Effector memory CD4-positive, alpha-beta T cell (primary cell): Measurements from ENCODE around the gene RRBP1.

ENCODE experiments used
- DNase-seq, 3 donors: peaks; one replicate each; pipeline ENCODE4 v3.0.0-alpha.2; 2020
- H3K27ac ChIP-seq: 2 replicates; pipeline ENCODE4 v1.7.0; 2013; ENCODE audit warnings: mild to moderate bottlenecking, low read length, moderate library complexity; ENCODE audit not compliant: insufficient read depth, poor library complexity, severe bottlenecking
- H3K27me3 ChIP-seq: replicated peaks from 2 replicates; pipeline ENCODE4 v1.7.0; 2013; ENCODE audit warnings: mild to moderate bottlenecking, low read length; ENCODE audit not compliant: insufficient read depth, control insufficient read depth, poor library complexity, severe bottlenecking
- H3K36me3 ChIP-seq: 2 replicates; pipeline ENCODE4 v1.7.0; 2013; ENCODE audit warnings: mild to moderate bottlenecking, low read length, moderate library complexity; ENCODE audit not compliant: control insufficient read depth, insufficient read depth
- H3K4me1 ChIP-seq: 2 replicates; pipeline ENCODE4 v1.7.0; 2013; ENCODE audit warnings: low read length, mild to moderate bottlenecking; ENCODE audit not compliant: control insufficient read depth, insufficient read depth, poor library complexity, severe bottlenecking
- H3K4me3 ChIP-seq: 2 replicates; pipeline ENCODE4 v1.7.0; 2013; ENCODE audit warnings: low read length, low read depth, mild to moderate bottlenecking; ENCODE audit not compliant: insufficient read depth, poor library complexity, severe bottlenecking
- H3K9me3 ChIP-seq: 2 replicates; pipeline ENCODE4 v1.7.0; 2013; ENCODE audit warnings: mild to moderate bottlenecking, low read length, moderate library complexity; ENCODE audit not compliant: control insufficient read depth
- total RNA-seq, 3 donors: gene quantifications; one replicate each; lab custom pipeline; 2026; lab: John Stamatoyannopoulos, UW

The RRBP1 gene, protein sequence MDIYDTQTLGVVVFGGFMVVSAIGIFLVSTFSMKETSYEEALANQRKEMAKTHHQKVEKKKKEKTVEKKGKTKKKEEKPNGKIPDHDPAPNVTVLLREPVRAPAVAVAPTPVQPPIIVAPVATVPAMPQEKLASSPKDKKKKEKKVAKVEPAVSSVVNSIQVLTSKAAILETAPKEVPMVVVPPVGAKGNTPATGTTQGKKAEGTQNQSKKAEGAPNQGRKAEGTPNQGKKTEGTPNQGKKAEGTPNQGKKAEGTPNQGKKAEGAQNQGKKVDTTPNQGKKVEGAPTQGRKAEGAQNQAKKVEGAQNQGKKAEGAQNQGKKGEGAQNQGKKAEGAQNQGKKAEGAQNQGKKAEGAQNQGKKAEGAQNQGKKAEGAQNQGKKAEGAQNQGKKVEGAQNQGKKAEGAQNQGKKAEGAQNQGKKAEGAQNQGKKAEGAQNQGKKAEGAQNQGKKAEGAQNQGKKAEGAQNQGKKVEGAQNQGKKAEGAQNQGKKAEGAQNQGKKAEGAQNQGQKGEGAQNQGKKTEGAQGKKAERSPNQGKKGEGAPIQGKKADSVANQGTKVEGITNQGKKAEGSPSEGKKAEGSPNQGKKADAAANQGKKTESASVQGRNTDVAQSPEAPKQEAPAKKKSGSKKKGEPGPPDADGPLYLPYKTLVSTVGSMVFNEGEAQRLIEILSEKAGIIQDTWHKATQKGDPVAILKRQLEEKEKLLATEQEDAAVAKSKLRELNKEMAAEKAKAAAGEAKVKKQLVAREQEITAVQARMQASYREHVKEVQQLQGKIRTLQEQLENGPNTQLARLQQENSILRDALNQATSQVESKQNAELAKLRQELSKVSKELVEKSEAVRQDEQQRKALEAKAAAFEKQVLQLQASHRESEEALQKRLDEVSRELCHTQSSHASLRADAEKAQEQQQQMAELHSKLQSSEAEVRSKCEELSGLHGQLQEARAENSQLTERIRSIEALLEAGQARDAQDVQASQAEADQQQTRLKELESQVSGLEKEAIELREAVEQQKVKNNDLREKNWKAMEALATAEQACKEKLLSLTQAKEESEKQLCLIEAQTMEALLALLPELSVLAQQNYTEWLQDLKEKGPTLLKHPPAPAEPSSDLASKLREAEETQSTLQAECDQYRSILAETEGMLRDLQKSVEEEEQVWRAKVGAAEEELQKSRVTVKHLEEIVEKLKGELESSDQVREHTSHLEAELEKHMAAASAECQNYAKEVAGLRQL (N-terminal part only)
- 59.8 to 87.1 (median 79.4) reads per million in 3 donors for total RNA-seq

- H3K9me3 ChIP-seq = peaks cover 4% of the 10 kb centered on the region
- peak within 1 kb of the TSS; percentile 68 for H3K27ac ChIP-seq
- DNase-seq = peak; percentile 96 to 97 (median 96)
- peak within 1 kb of the TSS; percentile 77 for H3K4me3 ChIP-seq
- H3K27me3 ChIP-seq = peaks cover 4% of the 10 kb centered on the region
- H3K36me3 ChIP-seq = no peaks in the 10 kb centered on the region
- peaks cover 12% of the 10 kb centered on the region for H3K4me1 ChIP-seq
Observed at GRCh38 chr20:17682103-17682888, at the start of gene RRBP1. Gene RRBP1, minus strand, starts transcription at chr20:17682242. Its CDS starts 21,735 bp downstream, at chr20:17660507.

GRCh38 chr20:17731233-17731632 is 49.2 kb upstream of the RRBP1 start:
- DNase-seq = no peak
- Histone ChIP-seq H3K9me3 (no peaks in the 10 kb centered on the region), H3K27ac (no peak overlapping the region), H3K36me3 (no peaks in the 10 kb centered on the region), H3K4me3 (no peak overlapping the region), H3K4me1 (no peaks in the 10 kb centered on the region), H3K27me3 (no peaks in the 10 kb centered on the region)

DNA sequence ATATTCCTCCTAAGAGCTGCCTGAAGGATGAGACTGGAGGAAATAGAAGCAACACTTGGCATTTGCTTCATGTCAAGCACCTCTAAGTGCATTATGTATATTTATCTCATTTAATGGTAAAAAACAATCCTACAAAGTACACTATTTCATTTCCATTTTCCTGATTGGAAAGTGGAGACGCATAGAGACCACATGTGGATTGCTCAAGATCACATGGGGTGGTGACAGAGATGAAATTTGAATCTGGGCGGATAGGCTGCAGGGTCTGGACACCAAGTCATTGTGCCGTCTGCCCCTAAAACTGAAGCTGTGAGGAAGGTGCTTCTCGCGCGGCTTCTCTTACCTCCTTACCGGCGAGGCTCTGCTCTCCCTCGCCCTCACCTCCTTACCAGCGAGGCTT is 48.0 kb upstream of the RRBP1 start:
- DNase-seq = no peak
- Histone ChIP-seq H3K27ac (no peak overlapping the region), H3K4me3 (no peak overlapping the region), H3K27me3 (no peaks in the 10 kb centered on the region), H3K36me3 (no peaks in the 10 kb centered on the region), H3K4me1 (no peaks in the 10 kb centered on the region), H3K9me3 (no peaks in the 10 kb centered on the region)

GRCh38 chr20:17728074-17728473 is 46.0 kb upstream of the RRBP1 start:
- no peaks in the 10 kb centered on the region for H3K36me3 ChIP-seq
- H3K9me3 ChIP-seq = no peaks in the 10 kb centered on the region
- no peak overlapping the region for H3K4me3 ChIP-seq
- H3K27ac ChIP-seq = no peak overlapping the region
- DNase-seq = no peak
- no peaks in the 10 kb centered on the region for H3K27me3 ChIP-seq
- H3K4me1 ChIP-seq = no peaks in the 10 kb centered on the region

- Histone ChIP-seq H3K27me3 (no peaks in the 10 kb centered on the region), H3K9me3 (no peaks in the 10 kb centered on the region), H3K27ac (no peak overlapping the region), H3K4me1 (no peaks in the 10 kb centered on the region), H3K4me3 (no peak overlapping the region), H3K36me3 (no peaks in the 10 kb centered on the region)
- DNase-seq = no peak
Observed at GRCh38 chr20:17727351-17727750, 45.3 kb upstream of the RRBP1 start.

DNA sequence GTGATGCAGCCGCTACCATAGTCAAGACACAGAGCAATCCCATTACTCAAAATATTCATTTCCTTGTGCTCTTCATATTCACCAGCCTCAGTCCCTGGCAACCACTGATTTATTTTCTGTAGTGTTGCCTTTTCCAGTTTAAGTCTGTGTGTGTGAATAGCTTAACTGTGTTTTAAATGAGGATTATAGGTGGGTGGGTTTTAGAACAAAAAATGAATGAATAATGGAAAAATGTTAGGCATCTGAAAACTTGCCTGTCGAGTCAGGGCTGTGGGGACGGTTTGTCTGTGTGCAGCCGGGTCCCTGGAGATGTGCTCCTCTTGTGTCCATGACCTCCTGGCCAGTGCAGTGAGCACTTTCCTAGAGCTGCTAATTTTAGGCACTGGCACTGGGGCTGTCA is 44.9 kb upstream of the RRBP1 start:
- no peak for DNase-seq

GRCh38 chr20:17725094-17725835 is 43.2 kb upstream of the RRBP1 start:
- H3K4me3 ChIP-seq = no peak overlapping the region
- no peak overlapping the region for H3K27ac ChIP-seq
- DNase-seq = no peak
- no peaks in the 10 kb centered on the region for H3K36me3 ChIP-seq
- H3K4me1 ChIP-seq = no peaks in the 10 kb centered on the region
- no peaks in the 10 kb centered on the region for H3K9me3 ChIP-seq
- no peaks in the 10 kb centered on the region for H3K27me3 ChIP-seq

More for the DNA sequence above, 44.9 kb upstream of the RRBP1 start:
- Histone ChIP-seq H3K9me3 (no peaks in the 10 kb centered on the region), H3K36me3 (no peaks in the 10 kb centered on the region), H3K27ac (no peak overlapping the region), H3K4me3 (no peak overlapping the region), H3K27me3 (no peaks in the 10 kb centered on the region), H3K4me1 (no peaks in the 10 kb centered on the region)

DNA sequence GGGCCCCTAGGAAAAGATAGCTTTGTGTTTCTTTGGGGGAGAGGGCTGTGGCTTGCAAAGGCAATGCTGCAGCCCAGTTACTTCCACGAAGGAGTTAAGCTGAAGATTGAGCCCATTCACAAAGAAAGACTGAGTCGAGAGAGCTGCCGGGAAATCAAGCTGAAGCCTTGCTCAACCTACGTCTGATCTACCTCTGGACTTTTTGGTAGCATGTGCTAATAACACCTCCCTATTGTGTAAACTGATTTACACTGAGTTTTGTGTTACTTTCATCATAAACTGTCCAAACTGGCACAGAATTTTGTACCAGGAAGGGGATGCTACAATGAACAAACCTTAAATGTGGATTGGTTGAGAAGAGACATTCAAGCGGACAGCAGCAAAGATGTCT is 41.3 kb upstream of the RRBP1 start:
- no peak overlapping the region for H3K4me3 ChIP-seq
- H3K36me3 ChIP-seq = no peaks in the 10 kb centered on the region
- DNase-seq = no peak
- no peak overlapping the region for H3K27ac ChIP-seq
- H3K4me1 ChIP-seq = no peaks in the 10 kb centered on the region
- H3K27me3 ChIP-seq = no peaks in the 10 kb centered on the region
- H3K9me3 ChIP-seq = no peaks in the 10 kb centered on the region
